ENCODE data around the gene TXNDC17. TPM values are rescaled to one million over a fixed set of nuclear protein-coding genes. Genes with fewer than 3 reads are reported as not detected.

The TXNDC17 gene
- total and polyA plus RNA-seq, 2 of the 13 experiments (the other 11 are each of a cell fraction or from before 2014, with no cell fraction given) = 188 to 266 TPM

DNA sequence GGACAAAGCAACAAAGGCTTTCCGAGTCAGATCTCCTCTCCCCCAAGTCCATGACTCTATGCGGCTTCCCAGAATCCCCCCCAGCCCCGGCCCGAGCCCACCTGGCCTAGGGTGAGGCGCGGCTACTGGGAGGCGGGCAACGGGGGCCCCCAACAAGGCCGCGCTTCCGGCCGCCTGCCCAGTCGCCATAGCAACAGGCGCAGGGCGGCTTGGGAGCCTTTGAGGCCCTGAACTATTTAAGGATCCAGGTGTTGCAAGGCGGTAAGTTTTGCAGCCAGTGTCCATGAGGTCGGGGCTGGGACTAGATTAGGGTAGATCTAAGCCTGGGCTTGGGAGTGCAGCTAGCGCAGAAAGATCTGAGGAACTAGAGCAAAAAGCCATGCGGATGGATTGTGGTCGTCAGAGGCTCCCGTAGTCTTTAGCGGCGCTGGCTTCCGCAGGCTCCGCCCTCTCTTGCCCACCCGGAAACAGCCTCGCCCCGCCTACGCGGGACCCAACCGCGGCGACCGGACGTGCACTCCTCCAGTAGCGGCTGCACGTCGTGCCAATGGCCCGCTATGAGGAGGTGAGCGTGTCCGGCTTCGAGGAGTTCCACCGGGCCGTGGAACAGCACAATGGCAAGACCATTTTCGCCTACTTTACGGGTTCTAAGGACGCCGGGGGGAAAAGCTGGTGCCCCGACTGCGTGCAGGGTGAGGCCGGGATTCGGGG lies at the start of gene TXNDC17, which contains the start of gene KIAA0753 (continued):
- TF ChIP-seq, protein P1, sequence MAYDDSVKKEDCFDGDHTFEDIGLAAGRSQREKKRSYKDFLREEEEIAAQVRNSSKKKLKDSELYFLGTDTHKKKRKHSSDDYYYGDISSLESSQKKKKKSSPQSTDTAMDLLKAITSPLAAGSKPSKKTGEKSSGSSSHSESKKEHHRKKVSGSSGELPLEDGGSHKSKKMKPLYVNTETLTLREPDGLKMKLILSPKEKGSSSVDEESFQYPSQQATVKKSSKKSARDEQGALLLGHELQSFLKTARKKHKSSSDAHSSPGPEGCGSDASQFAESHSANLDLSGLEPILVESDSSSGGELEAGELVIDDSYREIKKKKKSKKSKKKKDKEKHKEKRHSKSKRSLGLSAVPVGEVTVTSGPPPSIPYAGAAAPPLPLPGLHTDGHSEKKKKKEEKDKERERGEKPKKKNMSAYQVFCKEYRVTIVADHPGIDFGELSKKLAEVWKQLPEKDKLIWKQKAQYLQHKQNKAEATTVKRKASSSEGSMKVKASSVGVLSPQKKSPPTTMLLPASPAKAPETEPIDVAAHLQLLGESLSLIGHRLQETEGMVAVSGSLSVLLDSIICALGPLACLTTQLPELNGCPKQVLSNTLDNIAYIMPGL (CRISPR knock-in tag; IDR thresholded peaks at IDR 0.05; ENCODE audit: borderline replicate concordance in 1 of 2, low read depth in 1 of 2) = peak; percentile 56 to 74
- TF ChIP-seq CBX1 (IDR thresholded peaks at IDR 0.05; ENCODE audit: low read depth) = no peak
- TF ChIP-seq NFIB (CRISPR knock-in tag; IDR thresholded peaks at IDR 0.05; ENCODE audit: borderline replicate concordance) = no peak
- TF ChIP-seq ZNF33B (CRISPR knock-in tag; IDR thresholded peaks at IDR 0.05) = 0 out of 2 replicates have a peak, but pooled peaks have one; percentile 56
- TF ChIP-seq, protein P2, sequence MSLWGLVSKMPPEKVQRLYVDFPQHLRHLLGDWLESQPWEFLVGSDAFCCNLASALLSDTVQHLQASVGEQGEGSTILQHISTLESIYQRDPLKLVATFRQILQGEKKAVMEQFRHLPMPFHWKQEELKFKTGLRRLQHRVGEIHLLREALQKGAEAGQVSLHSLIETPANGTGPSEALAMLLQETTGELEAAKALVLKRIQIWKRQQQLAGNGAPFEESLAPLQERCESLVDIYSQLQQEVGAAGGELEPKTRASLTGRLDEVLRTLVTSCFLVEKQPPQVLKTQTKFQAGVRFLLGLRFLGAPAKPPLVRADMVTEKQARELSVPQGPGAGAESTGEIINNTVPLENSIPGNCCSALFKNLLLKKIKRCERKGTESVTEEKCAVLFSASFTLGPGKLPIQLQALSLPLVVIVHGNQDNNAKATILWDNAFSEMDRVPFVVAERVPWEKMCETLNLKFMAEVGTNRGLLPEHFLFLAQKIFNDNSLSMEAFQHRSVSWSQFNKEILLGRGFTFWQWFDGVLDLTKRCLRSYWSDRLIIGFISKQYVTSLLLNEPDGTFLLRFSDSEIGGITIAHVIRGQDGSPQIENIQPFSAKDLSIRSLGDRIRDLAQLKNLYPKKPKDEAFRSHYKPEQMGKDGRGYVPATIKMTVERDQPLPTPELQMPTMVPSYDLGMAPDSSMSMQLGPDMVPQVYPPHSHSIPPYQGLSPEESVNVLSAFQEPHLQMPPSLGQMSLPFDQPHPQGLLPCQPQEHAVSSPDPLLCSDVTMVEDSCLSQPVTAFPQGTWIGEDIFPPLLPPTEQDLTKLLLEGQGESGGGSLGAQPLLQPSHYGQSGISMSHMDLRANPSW (CRISPR knock-in tag; IDR thresholded peaks at IDR 0.05; ENCODE audit: borderline replicate concordance) = peak; percentile 66; the same call in 1 of the 2 replicates
- TF ChIP-seq, protein P3, sequence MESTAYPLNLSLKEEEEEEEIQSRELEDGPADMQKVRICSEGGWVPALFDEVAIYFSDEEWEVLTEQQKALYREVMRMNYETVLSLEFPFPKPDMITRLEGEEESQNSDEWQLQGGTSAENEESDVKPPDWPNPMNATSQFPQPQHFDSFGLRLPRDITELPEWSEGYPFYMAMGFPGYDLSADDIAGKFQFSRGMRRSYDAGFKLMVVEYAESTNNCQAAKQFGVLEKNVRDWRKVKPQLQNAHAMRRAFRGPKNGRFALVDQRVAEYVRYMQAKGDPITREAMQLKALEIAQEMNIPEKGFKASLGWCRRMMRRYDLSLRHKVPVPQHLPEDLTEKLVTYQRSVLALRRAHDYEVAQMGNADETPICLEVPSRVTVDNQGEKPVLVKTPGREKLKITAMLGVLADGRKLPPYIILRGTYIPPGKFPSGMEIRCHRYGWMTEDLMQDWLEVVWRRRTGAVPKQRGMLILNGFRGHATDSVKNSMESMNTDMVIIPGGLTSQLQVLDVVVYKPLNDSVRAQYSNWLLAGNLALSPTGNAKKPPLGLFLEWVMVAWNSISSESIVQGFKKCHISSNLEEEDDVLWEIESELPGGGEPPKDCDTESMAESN (CRISPR knock-in tag; conservative IDR thresholded peaks at IDR 0.05) = peak; percentile 76; the same call in 1 of the 2 replicates
- TF ChIP-seq ZNF274 (CRISPR knock-in tag; IDR thresholded peaks at IDR 0.05) = peak; percentile 82
- TF ChIP-seq RELA (CRISPR knock-in tag; IDR thresholded peaks at IDR 0.05) = no peak
- no peak for TF ChIP-seq ZNF383 (CRISPR knock-in tag; IDR thresholded peaks at IDR 0.05; ENCODE audit: borderline replicate concordance)
- no peak for TF ChIP-seq MAFK (conservative IDR thresholded peaks at IDR 0.05 in 1 of 2, IDR thresholded peaks at IDR 0.05 in 1 of 2; ENCODE audit: low read length in 2 of 2)
- TF ChIP-seq ZNF724P (CRISPR knock-in tag; IDR thresholded peaks at IDR 0.05; ENCODE audit: borderline replicate concordance) = peak; percentile 89; the same call in 1 of the 2 replicates
- TF ChIP-seq ZMAT3 (CRISPR knock-in tag; conservative IDR thresholded peaks at IDR 0.05) = peak; percentile 22; the same call in 1 of the 2 replicates
- peak; percentile 78; the same call in 1 of the 2 replicates for TF ChIP-seq CHCHD3 (CRISPR knock-in tag; IDR thresholded peaks at IDR 0.05)
- TF ChIP-seq HNRNPK (IDR thresholded peaks at IDR 0.05; ENCODE audit: low read depth, low read length, poor library complexity, severe bottlenecking) = no peak
- TF ChIP-seq, protein P4, sequence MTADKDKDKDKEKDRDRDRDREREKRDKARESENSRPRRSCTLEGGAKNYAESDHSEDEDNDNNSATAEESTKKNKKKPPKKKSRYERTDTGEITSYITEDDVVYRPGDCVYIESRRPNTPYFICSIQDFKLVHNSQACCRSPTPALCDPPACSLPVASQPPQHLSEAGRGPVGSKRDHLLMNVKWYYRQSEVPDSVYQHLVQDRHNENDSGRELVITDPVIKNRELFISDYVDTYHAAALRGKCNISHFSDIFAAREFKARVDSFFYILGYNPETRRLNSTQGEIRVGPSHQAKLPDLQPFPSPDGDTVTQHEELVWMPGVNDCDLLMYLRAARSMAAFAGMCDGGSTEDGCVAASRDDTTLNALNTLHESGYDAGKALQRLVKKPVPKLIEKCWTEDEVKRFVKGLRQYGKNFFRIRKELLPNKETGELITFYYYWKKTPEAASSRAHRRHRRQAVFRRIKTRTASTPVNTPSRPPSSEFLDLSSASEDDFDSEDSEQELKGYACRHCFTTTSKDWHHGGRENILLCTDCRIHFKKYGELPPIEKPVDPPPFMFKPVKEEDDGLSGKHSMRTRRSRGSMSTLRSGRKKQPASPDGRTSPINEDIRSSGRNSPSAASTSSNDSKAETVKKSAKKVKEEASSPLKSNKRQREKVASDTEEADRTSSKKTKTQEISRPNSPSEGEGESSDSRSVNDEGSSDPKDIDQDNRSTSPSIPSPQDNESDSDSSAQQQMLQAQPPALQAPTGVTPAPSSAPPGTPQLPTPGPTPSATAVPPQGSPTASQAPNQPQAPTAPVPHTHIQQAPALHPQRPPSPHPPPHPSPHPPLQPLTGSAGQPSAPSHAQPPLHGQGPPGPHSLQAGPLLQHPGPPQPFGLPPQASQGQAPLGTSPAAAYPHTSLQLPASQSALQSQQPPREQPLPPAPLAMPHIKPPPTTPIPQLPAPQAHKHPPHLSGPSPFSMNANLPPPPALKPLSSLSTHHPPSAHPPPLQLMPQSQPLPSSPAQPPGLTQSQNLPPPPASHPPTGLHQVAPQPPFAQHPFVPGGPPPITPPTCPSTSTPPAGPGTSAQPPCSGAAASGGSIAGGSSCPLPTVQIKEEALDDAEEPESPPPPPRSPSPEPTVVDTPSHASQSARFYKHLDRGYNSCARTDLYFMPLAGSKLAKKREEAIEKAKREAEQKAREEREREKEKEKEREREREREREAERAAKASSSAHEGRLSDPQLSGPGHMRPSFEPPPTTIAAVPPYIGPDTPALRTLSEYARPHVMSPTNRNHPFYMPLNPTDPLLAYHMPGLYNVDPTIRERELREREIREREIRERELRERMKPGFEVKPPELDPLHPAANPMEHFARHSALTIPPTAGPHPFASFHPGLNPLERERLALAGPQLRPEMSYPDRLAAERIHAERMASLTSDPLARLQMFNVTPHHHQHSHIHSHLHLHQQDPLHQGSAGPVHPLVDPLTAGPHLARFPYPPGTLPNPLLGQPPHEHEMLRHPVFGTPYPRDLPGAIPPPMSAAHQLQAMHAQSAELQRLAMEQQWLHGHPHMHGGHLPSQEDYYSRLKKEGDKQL (CRISPR knock-in tag; IDR thresholded peaks at IDR 0.05; ENCODE audit: low read depth) = no peak

Measured in HepG2 (cell line).